ENCODE measurements around the gene MCHR1. TPM values are rescaled to one million over a fixed set of nuclear protein-coding genes. Genes with fewer than 3 reads are reported as not detected.

Gene MCHR1
- total and polyA plus RNA-seq, 4 donors: 0.23 to 2.4 (median 1.1) TPM

DNA sequence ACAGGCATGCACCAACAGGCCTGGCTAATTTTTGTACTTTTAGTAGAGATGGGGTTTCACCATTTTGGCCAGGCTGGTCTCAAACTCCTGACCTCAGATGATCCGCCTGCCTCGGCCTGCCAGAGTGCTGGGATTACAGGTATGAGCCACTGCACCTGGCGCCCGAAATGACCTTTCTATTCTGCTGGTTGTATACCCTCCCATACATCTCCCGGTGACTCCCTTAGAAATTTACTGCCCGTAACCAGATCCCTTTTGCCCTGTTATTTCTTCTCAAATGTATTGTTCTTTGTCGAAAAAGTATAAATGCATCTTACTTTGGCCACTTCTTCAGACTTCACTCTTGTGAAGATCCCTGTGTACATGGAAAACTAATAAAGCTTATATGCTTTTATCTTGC, 22.0 kb downstream of the MCHR1 start (continued):
- TF ChIP-seq, protein P1, sequence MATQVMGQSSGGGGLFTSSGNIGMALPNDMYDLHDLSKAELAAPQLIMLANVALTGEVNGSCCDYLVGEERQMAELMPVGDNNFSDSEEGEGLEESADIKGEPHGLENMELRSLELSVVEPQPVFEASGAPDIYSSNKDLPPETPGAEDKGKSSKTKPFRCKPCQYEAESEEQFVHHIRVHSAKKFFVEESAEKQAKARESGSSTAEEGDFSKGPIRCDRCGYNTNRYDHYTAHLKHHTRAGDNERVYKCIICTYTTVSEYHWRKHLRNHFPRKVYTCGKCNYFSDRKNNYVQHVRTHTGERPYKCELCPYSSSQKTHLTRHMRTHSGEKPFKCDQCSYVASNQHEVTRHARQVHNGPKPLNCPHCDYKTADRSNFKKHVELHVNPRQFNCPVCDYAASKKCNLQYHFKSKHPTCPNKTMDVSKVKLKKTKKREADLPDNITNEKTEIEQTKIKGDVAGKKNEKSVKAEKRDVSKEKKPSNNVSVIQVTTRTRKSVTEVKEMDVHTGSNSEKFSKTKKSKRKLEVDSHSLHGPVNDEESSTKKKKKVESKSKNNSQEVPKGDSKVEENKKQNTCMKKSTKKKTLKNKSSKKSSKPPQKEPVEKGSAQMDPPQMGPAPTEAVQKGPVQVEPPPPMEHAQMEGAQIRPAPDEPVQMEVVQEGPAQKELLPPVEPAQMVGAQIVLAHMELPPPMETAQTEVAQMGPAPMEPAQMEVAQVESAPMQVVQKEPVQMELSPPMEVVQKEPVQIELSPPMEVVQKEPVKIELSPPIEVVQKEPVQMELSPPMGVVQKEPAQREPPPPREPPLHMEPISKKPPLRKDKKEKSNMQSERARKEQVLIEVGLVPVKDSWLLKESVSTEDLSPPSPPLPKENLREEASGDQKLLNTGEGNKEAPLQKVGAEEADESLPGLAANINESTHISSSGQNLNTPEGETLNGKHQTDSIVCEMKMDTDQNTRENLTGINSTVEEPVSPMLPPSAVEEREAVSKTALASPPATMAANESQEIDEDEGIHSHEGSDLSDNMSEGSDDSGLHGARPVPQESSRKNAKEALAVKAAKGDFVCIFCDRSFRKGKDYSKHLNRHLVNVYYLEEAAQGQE (IDR thresholded peaks at IDR 0.05): no peak
- no peak for TF ChIP-seq FOXA1 (IDR thresholded peaks at IDR 0.05)
- no peak for TF ChIP-seq RXRA (IDR thresholded peaks at IDR 0.05)
- no peak for TF ChIP-seq TAF1 (conservative IDR thresholded peaks at IDR 0.05)
- TF ChIP-seq SP1 (IDR thresholded peaks at IDR 0.05): no peak
- TF ChIP-seq YY1 (IDR thresholded peaks at IDR 0.05): no peak

DNA sequence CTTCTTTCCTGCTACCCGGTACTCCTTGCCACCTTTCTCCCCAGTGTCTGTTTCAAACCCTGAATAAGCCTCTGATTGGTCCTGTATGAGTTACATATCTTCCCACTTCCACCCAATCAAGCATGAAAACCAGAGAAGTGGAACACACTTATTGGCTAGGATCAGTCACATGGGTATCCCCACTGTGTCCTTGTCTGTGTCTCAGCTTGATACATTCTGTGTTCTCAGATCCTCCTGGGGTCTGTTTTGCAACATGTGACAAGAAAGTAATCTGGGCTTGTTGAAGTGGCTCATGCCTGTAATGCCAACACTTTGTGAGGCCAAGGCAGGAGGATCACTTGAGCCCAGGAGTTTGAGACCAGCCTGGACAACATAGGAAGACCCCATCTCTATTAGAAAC, 23.9 kb downstream of the MCHR1 start:
- Histone ChIP-seq H3K4me1 (ENCODE audit: control insufficient read depth in 4 of 4, insufficient read depth in 4 of 4, low read length in 3 of 4) (no peaks in the 10 kb centered on the region), H3K9me3 (ENCODE audit: control insufficient read depth in 4 of 4, low read length in 3 of 4) (peaks cover 0 to 1% (median 0%) of the 10 kb centered on the region in 4 donors), H3K27ac (ENCODE audit: low read depth in 1 of 2, low read length in 2 of 2) (no peak overlapping the region), H3K9ac (ENCODE audit: low read depth in 1 of 2, low read length in 2 of 2) (no peak overlapping the region), H3K27me3 (ENCODE audit: control insufficient read depth in 4 of 4, insufficient read depth in 4 of 4, low read length in 3 of 4) (no peaks in the 10 kb centered on the region), H3K36me3 (ENCODE audit: control insufficient read depth in 4 of 4, insufficient read depth in 3 of 4, low read depth in 1 of 4, low read length in 3 of 4) (no peaks in the 10 kb centered on the region), H3K4me3 (ENCODE audit: low read depth in 1 of 3, low read length in 3 of 3) (no peak overlapping the region)
- WGBS: 93% methylated on average over 1 of the region's 1 CpG
- no peak for DNase-seq (ENCODE audit: low spot score)
- TF ChIP-seq, protein P2, sequence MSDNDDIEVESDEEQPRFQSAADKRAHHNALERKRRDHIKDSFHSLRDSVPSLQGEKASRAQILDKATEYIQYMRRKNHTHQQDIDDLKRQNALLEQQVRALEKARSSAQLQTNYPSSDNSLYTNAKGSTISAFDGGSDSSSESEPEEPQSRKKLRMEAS (IDR thresholded peaks at IDR 0.05): no peak
- no peak for TF ChIP-seq NR2F2 (IDR thresholded peaks at IDR 0.05)
- TF ChIP-seq, protein P3, sequence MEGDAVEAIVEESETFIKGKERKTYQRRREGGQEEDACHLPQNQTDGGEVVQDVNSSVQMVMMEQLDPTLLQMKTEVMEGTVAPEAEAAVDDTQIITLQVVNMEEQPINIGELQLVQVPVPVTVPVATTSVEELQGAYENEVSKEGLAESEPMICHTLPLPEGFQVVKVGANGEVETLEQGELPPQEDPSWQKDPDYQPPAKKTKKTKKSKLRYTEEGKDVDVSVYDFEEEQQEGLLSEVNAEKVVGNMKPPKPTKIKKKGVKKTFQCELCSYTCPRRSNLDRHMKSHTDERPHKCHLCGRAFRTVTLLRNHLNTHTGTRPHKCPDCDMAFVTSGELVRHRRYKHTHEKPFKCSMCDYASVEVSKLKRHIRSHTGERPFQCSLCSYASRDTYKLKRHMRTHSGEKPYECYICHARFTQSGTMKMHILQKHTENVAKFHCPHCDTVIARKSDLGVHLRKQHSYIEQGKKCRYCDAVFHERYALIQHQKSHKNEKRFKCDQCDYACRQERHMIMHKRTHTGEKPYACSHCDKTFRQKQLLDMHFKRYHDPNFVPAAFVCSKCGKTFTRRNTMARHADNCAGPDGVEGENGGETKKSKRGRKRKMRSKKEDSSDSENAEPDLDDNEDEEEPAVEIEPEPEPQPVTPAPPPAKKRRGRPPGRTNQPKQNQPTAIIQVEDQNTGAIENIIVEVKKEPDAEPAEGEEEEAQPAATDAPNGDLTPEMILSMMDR (IDR thresholded peaks at IDR 0.05; ENCODE audit: low read depth, low read length, missing input control): no peak
- no peak for TF ChIP-seq HNF4A (conservative IDR thresholded peaks at IDR 0.05)
- no peak for TF ChIP-seq RXRA (IDR thresholded peaks at IDR 0.05)
- no peak for TF ChIP-seq RAD21 (IDR thresholded peaks at IDR 0.05)

DNA sequence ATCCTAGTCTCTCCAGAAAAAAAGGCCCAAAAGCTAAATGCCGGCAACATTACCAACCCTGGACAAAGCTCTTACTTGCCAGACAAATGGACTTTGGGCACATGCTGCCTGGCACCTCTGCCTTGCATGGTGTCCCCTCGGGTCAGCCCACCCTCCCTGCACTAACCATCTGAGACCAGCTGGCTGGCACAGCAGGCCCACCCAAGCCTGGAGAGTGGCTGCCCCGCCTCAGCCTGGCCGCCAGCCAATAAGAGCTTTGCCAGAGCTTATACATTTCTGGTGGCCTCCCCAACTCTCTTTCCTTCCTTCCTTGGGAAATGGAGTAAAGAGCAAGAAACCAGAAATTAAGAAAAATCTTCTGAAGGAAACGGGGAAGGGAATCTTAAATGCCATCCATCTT, 24.5 kb downstream of the MCHR1 start:
- WGBS: 89% methylated on average over 5 of the region's 5 CpGs
- no peak overlapping the region for H3K4me3 ChIP-seq (ENCODE audit: low read depth in 1 of 3, low read length in 3 of 3)
- no peak overlapping the region for H3K27ac ChIP-seq (ENCODE audit: low read depth in 1 of 2, low read length in 2 of 2)
- no peaks in the 10 kb centered on the region for H3K27me3 ChIP-seq (ENCODE audit: control insufficient read depth in 4 of 4, insufficient read depth in 4 of 4, low read length in 3 of 4)
- no peak for DNase-seq (ENCODE audit: low spot score)
- H3K9ac ChIP-seq (ENCODE audit: low read depth in 1 of 2, low read length in 2 of 2): no peak overlapping the region
- peaks cover 0 to 1% (median 0%) of the 10 kb centered on the region in 4 donors for H3K9me3 ChIP-seq (ENCODE audit: control insufficient read depth in 4 of 4, low read length in 3 of 4)
- H3K4me1 ChIP-seq (ENCODE audit: control insufficient read depth in 4 of 4, insufficient read depth in 4 of 4, low read length in 3 of 4): no peaks in the 10 kb centered on the region
- no peaks in the 10 kb centered on the region for H3K36me3 ChIP-seq (ENCODE audit: control insufficient read depth in 4 of 4, insufficient read depth in 3 of 4, low read depth in 1 of 4, low read length in 3 of 4)
- TF ChIP-seq RAD21 (IDR thresholded peaks at IDR 0.05) (no peak), HNF4A (conservative IDR thresholded peaks at IDR 0.05) (no peak), HNF4G (IDR thresholded peaks at IDR 0.05) (no peak), YY1 (IDR thresholded peaks at IDR 0.05) (no peak), FOXA1 (IDR thresholded peaks at IDR 0.05) (no peak), GABPA (IDR thresholded peaks at IDR 0.05 in 1 of 2, conservative IDR thresholded peaks at IDR 0.05 in 1 of 2) (no peak), JUND (IDR thresholded peaks at IDR 0.05) (no peak), RXRA (IDR thresholded peaks at IDR 0.05) (no peak), EGR1 (IDR thresholded peaks at IDR 0.05; ENCODE audit: low read depth in 2 of 2) (no peak)
- TF ChIP-seq, protein P4, sequence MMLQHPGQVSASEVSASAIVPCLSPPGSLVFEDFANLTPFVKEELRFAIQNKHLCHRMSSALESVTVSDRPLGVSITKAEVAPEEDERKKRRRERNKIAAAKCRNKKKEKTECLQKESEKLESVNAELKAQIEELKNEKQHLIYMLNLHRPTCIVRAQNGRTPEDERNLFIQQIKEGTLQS (IDR thresholded peaks at IDR 0.05): no peak
- TF ChIP-seq, protein P2 (IDR thresholded peaks at IDR 0.05): no peak
- TF ChIP-seq, protein P5, sequence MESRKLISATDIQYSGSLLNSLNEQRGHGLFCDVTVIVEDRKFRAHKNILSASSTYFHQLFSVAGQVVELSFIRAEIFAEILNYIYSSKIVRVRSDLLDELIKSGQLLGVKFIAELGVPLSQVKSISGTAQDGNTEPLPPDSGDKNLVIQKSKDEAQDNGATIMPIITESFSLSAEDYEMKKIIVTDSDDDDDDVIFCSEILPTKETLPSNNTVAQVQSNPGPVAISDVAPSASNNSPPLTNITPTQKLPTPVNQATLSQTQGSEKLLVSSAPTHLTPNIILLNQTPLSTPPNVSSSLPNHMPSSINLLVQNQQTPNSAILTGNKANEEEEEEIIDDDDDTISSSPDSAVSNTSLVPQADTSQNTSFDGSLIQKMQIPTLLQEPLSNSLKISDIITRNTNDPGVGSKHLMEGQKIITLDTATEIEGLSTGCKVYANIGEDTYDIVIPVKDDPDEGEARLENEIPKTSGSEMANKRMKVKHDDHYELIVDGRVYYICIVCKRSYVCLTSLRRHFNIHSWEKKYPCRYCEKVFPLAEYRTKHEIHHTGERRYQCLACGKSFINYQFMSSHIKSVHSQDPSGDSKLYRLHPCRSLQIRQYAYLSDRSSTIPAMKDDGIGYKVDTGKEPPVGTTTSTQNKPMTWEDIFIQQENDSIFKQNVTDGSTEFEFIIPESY (IDR thresholded peaks at IDR 0.05): no peak
- TF ChIP-seq, protein P1 (IDR thresholded peaks at IDR 0.05): no peak
